Measurements from ENCODE around the gene DLL1. TPM values are rescaled to one million over a fixed set of nuclear protein-coding genes. Genes with fewer than 3 reads are reported as not detected.

Gene DLL1
- total RNA-seq, 4 donors from 2014 or later = 8.7 to 24.3 (median 19.2) TPM

GRCh38 chr6:170286246-170286933, 4.5 kb downstream of the DLL1 start:
- no peak for TF ChIP-seq POLR2A (IDR thresholded peaks at IDR 0.05)
- TF ChIP-seq, protein P1, sequence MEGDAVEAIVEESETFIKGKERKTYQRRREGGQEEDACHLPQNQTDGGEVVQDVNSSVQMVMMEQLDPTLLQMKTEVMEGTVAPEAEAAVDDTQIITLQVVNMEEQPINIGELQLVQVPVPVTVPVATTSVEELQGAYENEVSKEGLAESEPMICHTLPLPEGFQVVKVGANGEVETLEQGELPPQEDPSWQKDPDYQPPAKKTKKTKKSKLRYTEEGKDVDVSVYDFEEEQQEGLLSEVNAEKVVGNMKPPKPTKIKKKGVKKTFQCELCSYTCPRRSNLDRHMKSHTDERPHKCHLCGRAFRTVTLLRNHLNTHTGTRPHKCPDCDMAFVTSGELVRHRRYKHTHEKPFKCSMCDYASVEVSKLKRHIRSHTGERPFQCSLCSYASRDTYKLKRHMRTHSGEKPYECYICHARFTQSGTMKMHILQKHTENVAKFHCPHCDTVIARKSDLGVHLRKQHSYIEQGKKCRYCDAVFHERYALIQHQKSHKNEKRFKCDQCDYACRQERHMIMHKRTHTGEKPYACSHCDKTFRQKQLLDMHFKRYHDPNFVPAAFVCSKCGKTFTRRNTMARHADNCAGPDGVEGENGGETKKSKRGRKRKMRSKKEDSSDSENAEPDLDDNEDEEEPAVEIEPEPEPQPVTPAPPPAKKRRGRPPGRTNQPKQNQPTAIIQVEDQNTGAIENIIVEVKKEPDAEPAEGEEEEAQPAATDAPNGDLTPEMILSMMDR (IDR thresholded peaks at IDR 0.05) = no peak
- peak overlapping the region; percentile 39 to 50 for H3K27ac ChIP-seq

GRCh38 chr6:170285482-170285881, 5.4 kb downstream of the DLL1 start:
- no peaks in the 10 kb centered on the region for H3K27me3 ChIP-seq
- intact Hi-C loops (cut with DNase I; ENCODE audit: low total_unique reads) = no loop called here
- no peaks in the 10 kb centered on the region for H3K36me3 ChIP-seq
- no peak overlapping the region for H3K4me3 ChIP-seq
- H3K27ac ChIP-seq = no peak overlapping the region
- no peak for DNase-seq
- TF ChIP-seq POLR2A (IDR thresholded peaks at IDR 0.05) = no peak
- TF ChIP-seq, protein P1 (IDR thresholded peaks at IDR 0.05) = no peak
- H3K9me3 ChIP-seq = no peaks in the 10 kb centered on the region
- peaks cover 0 to 12% of the 10 kb centered on the region in 2 donors for H3K4me1 ChIP-seq

More at GRCh38 chr6:170286246-170286933, 4.5 kb downstream of the DLL1 start:
- Histone ChIP-seq H3K4me3 (no peak overlapping the region), H3K27me3 (peaks cover 0 to 3% of the 10 kb centered on the region in 2 donors), H3K36me3 (no peaks in the 10 kb centered on the region), H3K4me1 (peaks cover 0 to 15% of the 10 kb centered on the region in 2 donors), H3K9me3 (no peaks in the 10 kb centered on the region)
- peak in 1 of 2 donors; percentile 61 for DNase-seq
- intact Hi-C loops (cut with DNase I; ENCODE audit: low total_unique reads) = no loop called here

GRCh38 chr6:170284866-170285469, 5.9 kb downstream of the DLL1 start:
- TF ChIP-seq POLR2A (IDR thresholded peaks at IDR 0.05) = no peak
- TF ChIP-seq, protein P1 (IDR thresholded peaks at IDR 0.05) = no peak
- intact Hi-C loops (cut with DNase I; ENCODE audit: low total_unique reads) = no loop called here
- Histone ChIP-seq H3K9me3 (no peaks in the 10 kb centered on the region), H3K36me3 (no peaks in the 10 kb centered on the region), H3K27me3 (no peaks in the 10 kb centered on the region), H3K27ac (no peak overlapping the region), H3K4me1 (peaks cover 0 to 12% of the 10 kb centered on the region in 2 donors), H3K4me3 (no peak overlapping the region)
- DNase-seq = no peak

DNA sequence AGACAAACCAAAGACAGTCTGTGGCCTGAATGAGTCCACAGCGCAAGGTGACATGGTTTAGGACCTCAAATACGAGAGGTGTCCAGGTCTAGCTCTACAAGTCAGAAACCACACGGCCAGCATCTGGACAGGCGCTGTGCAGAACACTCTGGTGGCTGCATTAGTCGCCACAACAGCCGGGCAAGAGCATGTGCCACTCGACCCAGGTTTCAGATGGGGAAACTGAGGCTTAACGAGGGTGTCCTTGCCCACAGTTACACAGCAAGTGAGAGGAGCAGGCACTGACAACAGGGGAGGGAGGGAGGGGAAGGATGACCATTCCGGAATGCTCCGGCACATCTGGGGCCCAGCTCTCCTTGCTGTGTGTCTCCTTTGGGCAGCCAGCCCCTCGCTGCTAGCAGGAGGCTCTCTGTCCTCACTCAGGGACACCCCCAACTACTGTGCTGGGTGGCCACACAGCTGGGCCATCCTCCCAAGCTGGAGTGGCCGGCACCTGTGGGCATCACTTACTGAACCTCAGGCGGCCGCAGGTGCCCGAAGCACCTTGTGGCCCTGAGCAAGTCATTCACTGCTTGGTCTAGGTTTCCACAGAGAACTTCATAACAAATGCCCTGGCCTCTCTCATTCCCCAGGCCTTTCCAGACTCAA, 6.6 kb downstream of the DLL1 start:
- DNase-seq = no peak
- H3K4me3 ChIP-seq = no peak overlapping the region
- no peaks in the 10 kb centered on the region for H3K27me3 ChIP-seq
- H3K36me3 ChIP-seq = no peaks in the 10 kb centered on the region
- H3K27ac ChIP-seq = no peak overlapping the region
- no peak for TF ChIP-seq POLR2A (IDR thresholded peaks at IDR 0.05)
- TF ChIP-seq, protein P1 (IDR thresholded peaks at IDR 0.05) = no peak
- H3K4me1 ChIP-seq = peaks cover 0 to 7% of the 10 kb centered on the region in 2 donors
- no peaks in the 10 kb centered on the region for H3K9me3 ChIP-seq
- intact Hi-C loops (cut with DNase I; ENCODE audit: low total_unique reads) = no loop called here

All from uterus (tissue), 4 donors.